Tibial nerve (tissue), 4 donors: ENCODE measurements around the gene AUTS2. TPM values are rescaled to one million over a fixed set of nuclear protein-coding genes. Genes with fewer than 3 reads are reported as not detected.

Experiments
- DNase-seq, 2 donors: peaks; one replicate each; pipeline ENCODE4 v3.0.0-alpha.2; 2019; ENCODE audit warnings: low spot score in 2 of 2
- H3K27ac ChIP-seq, 4 donors: fragments of 200-600 bp; sonication (generic) in 3 of 4; one replicate each; pipeline ENCODE4 v1.5.1; 2017 to 2019; ENCODE audit warnings: mild to moderate bottlenecking in 1 of 4
- H3K27me3 ChIP-seq, 2 donors: fragments of 200-600 bp; sonication (generic) in 1 of 2; one replicate each; pipeline versions ENCODE4 v1.5.1 to v1.6.0; 2017 to 2019
- H3K36me3 ChIP-seq, 3 donors: fragments of 200-600 bp; sonication (generic); one replicate each; pipeline ENCODE4 v1.5.1; 2018 to 2019
- H3K4me1 ChIP-seq, 4 donors: fragments of 200-600 bp; sonication (generic) in 3 of 4; one replicate each; pipeline ENCODE4 v1.5.1; 2017 to 2019
- H3K4me3 ChIP-seq, 4 donors: fragments of 200-600 bp; sonication (generic) in 3 of 4; one replicate each; pipeline ENCODE4 v1.5.1; 2017 to 2019; ENCODE audit warnings: mild to moderate bottlenecking in 1 of 4, moderate library complexity in 1 of 4
- H3K9me3 ChIP-seq, 4 donors: fragments of 200-600 bp; sonication (generic) in 3 of 4; one replicate each; pipeline ENCODE4 v1.5.1; 2017 to 2019
- EP300 ChIP-seq, 2 donors: sonication (generic); formaldehyde crosslinking; IDR thresholded peaks; one replicate each; pipeline ENCODE4 v1.6.1; 2017; ENCODE audit warnings: antibody characterized with exemption in 2 of 2, mild to moderate bottlenecking in 1 of 2
- POLR2A ChIP-seq, 2 donors: fragments of 450-650 bp; IDR thresholded peaks; one replicate each; pipeline ENCODE4 v1.6.1; 2017; ENCODE audit warnings: antibody characterized with exemption in 2 of 2, mild to moderate bottlenecking in 2 of 2, moderate library complexity in 2 of 2
- WGBS, 2 donors: methylation state at CpG; one replicate each; pipeline ENCODE4 v1.1.5; 2018; 5-methylcytosine and 5-hydroxymethylcytosine counted together
- total RNA-seq, 4 donors: library from RNA; depleted of rRNA; stranded (reverse); fragments of >200 nt; gene quantifications; one replicate each; pipeline ENCODE4 v1.1.0, GENCODE V29; 2016
- TF ChIP-seq, protein P1 (sequence below), 5 experiments: fragments of 200-600 bp in 3 of 5; fragments of 450-650 bp in 2 of 5; sonication (generic) in 3 of 5; IDR thresholded peaks; one replicate each; pipeline ENCODE4 v1.5.1; 2016 to 2019; ENCODE audit warnings: antibody characterized with exemption in 5 of 5, mild to moderate bottlenecking in 3 of 5, moderate library complexity in 2 of 5

AUTS2 gene
- total RNA-seq, 4 donors from 2014 or later: 56.6 to 87.9 (median 71.6) TPM

DNA sequence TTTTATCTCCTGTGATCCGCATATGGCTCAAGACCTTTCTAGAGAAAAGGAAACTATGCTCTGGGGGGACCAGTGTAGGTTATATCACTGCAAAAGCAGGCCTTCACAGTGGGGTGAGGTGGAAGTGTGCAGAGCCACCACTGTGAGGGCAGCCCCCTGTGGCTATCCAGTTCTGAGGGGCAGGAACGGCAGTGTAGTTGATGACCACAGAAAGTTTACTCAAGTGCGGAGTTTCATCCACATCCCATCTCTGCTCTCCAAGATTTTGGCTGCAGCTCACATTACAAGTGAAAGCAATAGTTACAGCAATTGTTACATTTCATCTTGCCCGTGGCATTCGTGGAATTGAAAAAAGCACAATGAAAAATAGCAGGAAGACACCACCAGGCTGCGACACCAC is 1187.8 kb downstream of the AUTS2 start:
- Histone ChIP-seq H3K27me3 (no peaks in the 10 kb centered on the region), H3K9me3 (no peaks in the 10 kb centered on the region), H3K36me3 (peaks cover 4 to 97% (median 9%) of the 10 kb centered on the region in 3 donors), H3K27ac (no peak overlapping the region), H3K4me1 (no peaks in the 10 kb centered on the region), H3K4me3 (no peak overlapping the region)
- 90 to 92% methylated on average over 6 of the region's 6 CpGs for WGBS, 2 donors
- TF ChIP-seq, protein P1, sequence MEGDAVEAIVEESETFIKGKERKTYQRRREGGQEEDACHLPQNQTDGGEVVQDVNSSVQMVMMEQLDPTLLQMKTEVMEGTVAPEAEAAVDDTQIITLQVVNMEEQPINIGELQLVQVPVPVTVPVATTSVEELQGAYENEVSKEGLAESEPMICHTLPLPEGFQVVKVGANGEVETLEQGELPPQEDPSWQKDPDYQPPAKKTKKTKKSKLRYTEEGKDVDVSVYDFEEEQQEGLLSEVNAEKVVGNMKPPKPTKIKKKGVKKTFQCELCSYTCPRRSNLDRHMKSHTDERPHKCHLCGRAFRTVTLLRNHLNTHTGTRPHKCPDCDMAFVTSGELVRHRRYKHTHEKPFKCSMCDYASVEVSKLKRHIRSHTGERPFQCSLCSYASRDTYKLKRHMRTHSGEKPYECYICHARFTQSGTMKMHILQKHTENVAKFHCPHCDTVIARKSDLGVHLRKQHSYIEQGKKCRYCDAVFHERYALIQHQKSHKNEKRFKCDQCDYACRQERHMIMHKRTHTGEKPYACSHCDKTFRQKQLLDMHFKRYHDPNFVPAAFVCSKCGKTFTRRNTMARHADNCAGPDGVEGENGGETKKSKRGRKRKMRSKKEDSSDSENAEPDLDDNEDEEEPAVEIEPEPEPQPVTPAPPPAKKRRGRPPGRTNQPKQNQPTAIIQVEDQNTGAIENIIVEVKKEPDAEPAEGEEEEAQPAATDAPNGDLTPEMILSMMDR (IDR thresholded peaks at IDR 0.05): no peak
- TF ChIP-seq EP300 (IDR thresholded peaks at IDR 0.05) (no peak), POLR2A (IDR thresholded peaks at IDR 0.05) (no peak)
- DNase-seq: no peak

DNA sequence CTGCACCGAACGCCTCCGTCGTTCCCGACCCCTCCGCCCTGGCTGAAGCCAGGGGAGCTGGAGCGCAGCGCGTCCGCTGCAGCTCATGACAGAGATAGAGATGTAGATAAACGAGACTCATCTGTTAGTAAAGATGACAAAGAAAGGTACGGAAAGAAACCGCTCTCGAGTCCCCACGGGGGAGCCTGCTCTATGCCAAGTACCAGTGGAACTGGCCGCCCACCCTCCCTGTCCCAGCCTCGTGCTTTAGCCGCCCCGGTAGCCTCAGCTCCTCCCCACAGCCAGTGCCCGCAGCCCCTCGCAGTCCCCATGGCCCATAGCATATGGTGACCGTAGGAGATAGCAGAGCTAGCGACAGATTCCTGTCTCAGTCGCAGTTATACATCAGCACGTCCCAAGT is 1189.0 kb downstream of the AUTS2 start:
- WGBS, 2 donors: 90 to 95% methylated on average over 25 of the region's 25 CpGs
- H3K27ac ChIP-seq: no peak overlapping the region
- TF ChIP-seq, protein P1 (IDR thresholded peaks at IDR 0.05): no peak
- no peak for TF ChIP-seq POLR2A (IDR thresholded peaks at IDR 0.05)
- TF ChIP-seq EP300 (IDR thresholded peaks at IDR 0.05): no peak
- H3K36me3 ChIP-seq: peaks cover 4 to 91% (median 9%) of the 10 kb centered on the region in 3 donors
- DNase-seq: no peak
- no peaks in the 10 kb centered on the region for H3K27me3 ChIP-seq
- no peak overlapping the region for H3K4me3 ChIP-seq
- H3K4me1 ChIP-seq: no peaks in the 10 kb centered on the region
- no peaks in the 10 kb centered on the region for H3K9me3 ChIP-seq

DNA sequence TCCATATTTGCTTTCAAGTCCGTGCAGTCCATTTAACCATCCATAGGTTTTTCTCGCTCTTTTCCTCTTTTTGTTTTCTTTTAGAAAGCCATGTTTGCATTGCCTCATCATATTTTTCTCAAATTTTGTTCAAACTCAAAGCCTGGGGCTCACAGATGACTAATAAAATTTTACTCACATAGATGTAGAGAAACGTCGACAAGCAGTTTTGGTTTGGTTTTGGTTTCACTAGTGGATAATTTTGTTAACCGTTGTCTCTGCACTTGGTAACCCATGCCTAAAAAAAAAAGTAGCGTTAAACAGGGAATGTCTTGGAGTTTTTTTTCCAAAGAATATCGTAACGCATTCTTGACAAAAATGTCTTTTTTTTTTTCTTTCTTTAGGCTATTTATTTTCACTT is 1189.5 kb downstream of the AUTS2 start:
- Histone ChIP-seq H3K4me3 (no peak overlapping the region), H3K9me3 (no peaks in the 10 kb centered on the region), H3K4me1 (no peaks in the 10 kb centered on the region), H3K36me3 (peaks cover 4 to 88% (median 9%) of the 10 kb centered on the region in 3 donors), H3K27ac (no peak overlapping the region), H3K27me3 (no peaks in the 10 kb centered on the region)
- TF ChIP-seq, protein P1 (IDR thresholded peaks at IDR 0.05): no peak
- TF ChIP-seq POLR2A (IDR thresholded peaks at IDR 0.05) (no peak), EP300 (IDR thresholded peaks at IDR 0.05) (no peak)
- 90 to 92% methylated on average over 8 of the region's 8 CpGs for WGBS, 2 donors
- no peak for DNase-seq

DNA sequence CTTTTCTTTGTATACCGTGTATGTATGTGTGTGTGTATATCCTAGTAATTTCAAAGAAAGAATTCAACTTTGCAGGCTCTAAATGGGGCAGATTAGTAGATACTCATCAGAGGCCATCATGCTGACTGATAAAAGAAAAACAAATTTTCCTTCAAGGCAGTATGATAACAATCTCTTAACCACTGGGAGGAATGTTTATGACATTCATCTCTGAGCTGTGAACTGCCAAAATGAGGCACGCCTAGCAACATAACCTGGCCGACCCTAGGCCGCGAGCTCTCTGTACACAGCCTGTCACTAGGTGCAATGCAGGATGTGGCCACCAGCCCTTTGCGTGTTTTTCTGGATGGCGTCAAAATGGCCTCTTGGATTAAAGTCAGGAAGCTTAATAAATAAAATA is 1190.0 kb downstream of the AUTS2 start:
- WGBS, 2 donors: 80 to 93% methylated on average over 7 of the region's 7 CpGs
- DNase-seq: no peak
- no peak overlapping the region for H3K4me3 ChIP-seq
- H3K27ac ChIP-seq: no peak overlapping the region
- H3K27me3 ChIP-seq: no peaks in the 10 kb centered on the region
- peaks cover 4 to 88% (median 9%) of the 10 kb centered on the region in 3 donors for H3K36me3 ChIP-seq
- no peak for TF ChIP-seq POLR2A (IDR thresholded peaks at IDR 0.05)
- no peak for TF ChIP-seq EP300 (IDR thresholded peaks at IDR 0.05)
- TF ChIP-seq, protein P1 (IDR thresholded peaks at IDR 0.05): no peak
- no peaks in the 10 kb centered on the region for H3K4me1 ChIP-seq
- no peaks in the 10 kb centered on the region for H3K9me3 ChIP-seq

DNA sequence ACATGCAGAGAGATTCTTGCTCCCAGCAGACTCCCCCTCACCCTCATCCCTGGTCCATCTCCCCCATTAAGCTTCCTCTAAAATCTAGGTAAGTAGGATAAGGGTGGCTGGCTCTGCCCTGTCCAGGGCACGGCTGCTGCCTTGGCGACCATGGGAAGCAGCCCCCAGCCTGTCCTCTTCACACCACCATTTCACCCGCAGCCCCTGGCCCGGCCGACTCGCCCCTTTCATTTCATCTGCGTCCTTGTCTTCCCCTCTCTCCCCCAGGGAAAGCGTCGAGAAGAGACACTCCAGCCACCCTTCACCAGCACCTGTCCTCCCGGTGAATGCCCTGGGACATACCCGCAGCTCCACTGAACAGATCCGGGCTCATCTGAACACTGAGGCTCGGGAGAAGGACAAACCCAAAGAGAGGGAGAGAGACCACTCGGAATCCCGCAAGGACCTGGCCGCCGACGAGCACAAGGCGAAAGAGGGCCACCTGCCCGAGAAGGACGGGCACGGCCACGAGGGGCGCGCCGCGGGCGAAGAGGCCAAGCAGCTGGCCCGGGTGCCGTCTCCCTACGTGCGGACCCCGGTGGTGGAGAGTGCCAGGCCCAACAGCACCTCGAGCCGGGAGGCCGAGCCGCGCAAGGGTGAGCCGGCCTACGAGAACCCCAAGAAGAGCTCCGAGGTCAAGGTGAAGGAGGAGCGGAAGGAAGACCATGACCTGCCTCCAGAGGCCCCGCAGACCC is 1191.4 kb downstream of the AUTS2 start:
- no peaks in the 10 kb centered on the region for H3K27me3 ChIP-seq
- 96 to 98% methylated on average over 38 to 43 of the region's 43 CpGs for WGBS, 2 donors
- H3K4me3 ChIP-seq: no peak overlapping the region
- no peak overlapping the region for H3K27ac ChIP-seq
- H3K9me3 ChIP-seq: no peaks in the 10 kb centered on the region
- H3K36me3 ChIP-seq: peaks cover 4 to 83% (median 9%) of the 10 kb centered on the region in 3 donors
- TF ChIP-seq EP300 (IDR thresholded peaks at IDR 0.05): no peak
- TF ChIP-seq POLR2A (IDR thresholded peaks at IDR 0.05): no peak
- TF ChIP-seq, protein P1 (IDR thresholded peaks at IDR 0.05): no peak
- no peak for DNase-seq
- H3K4me1 ChIP-seq: no peaks in the 10 kb centered on the region
